ENCODE measurements around the gene CDH18.

CDH18 gene

DNA sequence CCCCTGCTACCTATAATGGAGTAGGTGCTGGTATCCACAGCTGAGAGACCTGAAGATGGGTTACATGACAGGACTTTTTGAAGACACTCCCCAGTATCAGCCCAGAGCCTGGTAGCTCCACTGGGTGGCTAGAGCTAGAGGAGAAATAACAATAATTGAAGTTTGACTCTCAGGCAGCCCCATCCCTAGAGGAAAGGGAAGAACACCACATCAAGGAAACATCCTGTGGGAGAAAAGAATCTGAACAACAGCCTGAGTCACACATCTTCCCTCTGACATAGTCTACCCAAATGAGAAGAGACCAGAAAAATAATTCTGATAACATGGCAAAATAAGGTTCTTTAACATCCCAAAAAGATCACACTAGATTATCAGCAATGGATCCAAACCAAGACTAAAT is 432.1 kb downstream of the CDH18 start:
- DNase-seq = no peak

DNA sequence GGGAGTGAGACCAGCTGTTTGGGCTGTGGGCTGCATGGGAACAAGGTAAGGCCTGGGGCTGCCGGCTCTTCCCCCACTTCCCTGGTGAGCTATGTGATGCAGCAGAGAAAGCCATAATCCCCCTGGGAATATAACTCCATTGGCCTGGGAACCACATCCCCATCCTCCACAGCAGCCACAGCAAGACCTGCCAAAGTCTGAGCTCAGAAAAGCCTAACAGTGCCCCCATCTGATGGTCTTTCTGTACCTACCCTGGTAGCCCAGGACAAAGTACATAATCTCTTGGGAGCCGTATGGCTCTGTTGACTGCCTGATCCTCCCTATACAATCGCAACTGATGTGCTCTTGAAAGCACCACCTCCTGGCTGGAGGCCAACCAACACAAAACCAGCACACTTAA is 432.6 kb downstream of the CDH18 start:
- DNase-seq = no peak

DNA sequence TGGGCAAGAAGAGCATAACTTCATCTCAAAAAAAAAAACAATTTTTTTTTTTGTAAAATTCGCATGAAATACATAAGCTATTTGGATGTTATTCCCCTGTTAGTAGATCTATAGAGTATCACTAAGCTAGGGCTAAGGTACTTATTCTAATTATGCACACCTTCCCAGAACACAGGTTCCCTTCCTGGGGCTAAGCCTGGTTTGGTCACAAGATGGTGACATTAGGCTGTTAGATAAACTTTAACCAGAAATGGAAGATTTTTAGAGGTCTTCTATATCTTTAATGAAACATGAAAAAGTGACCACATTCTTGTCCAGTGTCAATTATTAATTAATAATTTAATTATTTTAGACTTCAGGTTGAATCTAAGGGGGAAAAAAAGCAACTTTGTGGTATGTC is 433.5 kb downstream of the CDH18 start:
- DNase-seq = no peak

DNA sequence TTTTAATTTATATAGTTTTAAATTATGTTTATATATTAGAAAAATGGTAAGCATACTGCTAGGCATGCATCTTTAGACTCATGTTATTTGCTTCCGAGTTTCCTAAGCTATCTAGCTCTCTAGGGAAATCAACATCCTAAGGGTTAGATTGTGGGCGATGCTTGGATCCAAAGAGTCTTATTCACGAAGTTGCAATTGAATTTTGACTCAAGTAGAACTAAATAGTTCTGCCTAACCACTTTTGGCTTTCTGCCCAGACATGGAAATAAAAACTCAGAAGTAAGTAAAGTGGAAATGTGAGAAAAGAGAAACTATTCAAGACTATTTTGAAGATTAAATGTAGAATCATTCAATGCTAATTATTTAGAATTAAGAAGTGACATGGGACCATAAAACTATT is 440.4 kb downstream of the CDH18 start:
- no peak for DNase-seq

DNA sequence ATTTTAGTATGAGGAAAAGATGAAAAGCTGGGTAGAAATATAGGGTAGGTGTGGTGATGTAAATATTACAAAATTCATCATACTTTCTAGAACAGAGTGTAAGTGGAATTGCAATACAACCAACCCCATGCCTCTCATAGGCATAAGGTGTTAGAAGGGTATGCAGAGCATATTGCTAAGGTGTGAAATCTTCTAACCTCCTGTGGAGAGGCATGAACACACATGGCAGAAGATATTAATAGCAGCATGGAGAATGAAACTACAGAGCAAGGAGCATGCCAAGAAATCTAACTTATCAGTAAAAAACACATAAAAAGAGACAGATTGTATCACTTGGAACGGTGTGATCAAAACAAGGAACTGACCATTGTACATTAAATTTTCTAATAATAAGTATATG is 441.5 kb downstream of the CDH18 start:
- DNase-seq = no peak

DNA sequence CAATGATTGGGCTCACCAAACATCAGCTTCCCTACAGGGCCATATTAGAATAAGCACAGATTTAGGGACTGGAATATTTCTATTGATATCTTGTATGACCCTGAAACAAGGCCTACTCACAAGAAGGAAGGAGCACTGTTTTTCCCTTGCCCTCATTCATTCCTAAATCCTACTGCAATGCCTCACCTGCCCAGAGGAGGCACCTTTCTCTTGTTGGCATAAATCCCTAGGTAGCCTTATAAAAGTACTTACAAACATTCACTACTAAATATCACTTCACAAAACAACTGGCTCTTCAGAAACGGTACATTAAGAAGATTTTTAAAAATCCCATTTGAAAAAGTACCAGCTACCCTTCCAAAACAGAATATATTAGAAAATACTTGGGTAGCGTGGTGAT is 449.4 kb downstream of the CDH18 start:
- DNase-seq = no peak

DNA sequence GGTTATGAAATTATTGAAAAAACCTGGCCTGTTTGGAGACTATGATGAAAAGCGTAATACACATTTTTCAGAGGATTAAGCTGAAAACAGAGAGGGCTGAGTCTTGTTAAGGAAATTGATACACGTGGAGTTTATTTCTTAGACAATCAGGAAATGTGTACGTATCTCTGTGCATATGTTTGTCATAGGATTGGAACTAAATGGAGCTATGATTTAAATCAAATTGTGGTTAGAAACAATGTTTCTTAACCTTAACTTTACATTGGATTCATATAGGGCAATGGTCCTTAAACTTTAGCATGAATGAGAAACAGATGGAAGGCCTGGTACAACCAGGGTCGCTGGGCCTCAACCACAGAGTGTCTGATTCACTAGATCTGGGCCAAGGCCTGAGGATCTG is 451.6 kb downstream of the CDH18 start:
- no peak for DNase-seq

DNA sequence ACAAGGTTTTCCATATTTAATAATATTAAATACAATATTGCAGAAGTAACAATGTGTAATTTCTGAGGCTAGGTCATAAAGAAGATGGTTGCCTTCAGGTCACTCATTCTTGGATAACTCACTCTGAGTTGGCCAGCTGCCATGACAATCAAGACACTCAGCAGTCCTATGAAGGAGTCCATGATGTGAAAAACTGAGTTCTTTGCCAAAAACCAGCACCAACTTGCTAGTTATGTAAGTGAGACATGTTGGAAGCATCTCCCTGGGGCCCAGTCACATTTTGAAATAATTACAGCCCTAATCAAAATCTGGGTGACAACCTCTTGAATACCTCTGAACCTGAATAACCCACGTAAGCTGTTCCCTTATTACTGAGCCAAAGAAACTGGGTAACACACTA is 453.2 kb downstream of the CDH18 start:
- no peak for DNase-seq

DNA sequence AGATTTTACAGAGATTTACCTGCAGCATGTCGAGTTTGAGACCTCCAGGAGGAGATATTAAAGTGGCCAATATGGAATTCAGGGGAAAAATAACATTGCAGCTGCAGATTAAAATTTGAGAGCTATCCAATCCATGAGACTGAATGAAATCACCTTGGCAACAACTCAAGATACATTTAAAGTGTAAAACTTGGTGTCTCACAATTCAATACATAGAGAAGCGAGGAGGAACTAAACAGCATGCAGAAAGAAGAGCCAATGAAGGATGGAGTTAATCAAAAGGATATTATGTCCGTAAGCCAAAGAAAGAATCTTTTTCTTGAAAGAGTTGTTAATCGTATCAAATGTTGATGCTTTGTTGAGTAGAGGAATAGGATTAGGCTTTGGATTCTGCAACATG is 455.1 kb downstream of the CDH18 start:
- no peak for DNase-seq

DNA sequence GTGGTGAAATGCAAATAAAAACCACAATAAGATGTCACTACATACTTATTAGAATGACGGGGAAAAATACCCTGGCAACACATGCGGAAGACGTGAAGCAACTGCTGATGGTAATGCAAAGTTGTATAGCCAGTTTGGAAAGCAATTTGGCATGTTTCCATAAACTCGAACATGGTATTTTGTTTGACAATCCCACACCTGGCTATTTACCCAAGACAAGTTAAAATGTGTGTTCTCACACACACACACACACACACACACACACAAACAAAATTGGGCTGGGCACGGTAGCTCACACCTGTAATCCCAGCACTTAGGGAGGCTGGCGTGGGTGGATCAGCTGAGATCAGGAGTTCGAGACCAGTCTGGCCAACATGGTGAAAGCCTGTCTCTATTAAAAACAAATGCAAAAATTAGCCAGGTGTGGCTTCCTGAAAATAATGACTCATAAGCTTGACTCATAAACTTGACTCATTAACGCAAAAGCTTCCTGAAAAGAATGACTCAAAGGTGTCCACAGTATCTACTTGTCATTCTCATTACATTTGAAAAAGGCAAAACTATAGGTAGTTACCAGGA is 456.5 kb downstream of the CDH18 start:
- no peak for DNase-seq

DNA sequence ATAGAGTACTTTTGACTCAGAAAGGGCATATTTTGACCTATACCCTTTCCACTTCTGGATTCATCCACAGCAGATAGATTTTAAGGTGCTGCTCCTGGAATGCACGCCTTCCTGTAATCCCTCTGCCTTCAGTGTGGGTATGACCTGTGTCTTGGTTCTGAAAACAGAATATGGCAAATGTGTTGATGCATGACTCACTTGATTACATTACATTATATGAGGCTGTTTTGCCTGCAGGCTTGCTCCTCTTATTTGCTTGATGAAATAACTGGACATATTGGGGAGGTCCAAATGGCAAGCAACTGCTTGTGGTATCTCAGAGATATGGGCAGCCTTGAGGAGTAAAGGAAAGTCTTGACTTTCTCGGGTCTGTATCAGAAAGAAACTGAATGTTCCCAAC is 468.6 kb downstream of the CDH18 start:
- no peak for DNase-seq

DNA sequence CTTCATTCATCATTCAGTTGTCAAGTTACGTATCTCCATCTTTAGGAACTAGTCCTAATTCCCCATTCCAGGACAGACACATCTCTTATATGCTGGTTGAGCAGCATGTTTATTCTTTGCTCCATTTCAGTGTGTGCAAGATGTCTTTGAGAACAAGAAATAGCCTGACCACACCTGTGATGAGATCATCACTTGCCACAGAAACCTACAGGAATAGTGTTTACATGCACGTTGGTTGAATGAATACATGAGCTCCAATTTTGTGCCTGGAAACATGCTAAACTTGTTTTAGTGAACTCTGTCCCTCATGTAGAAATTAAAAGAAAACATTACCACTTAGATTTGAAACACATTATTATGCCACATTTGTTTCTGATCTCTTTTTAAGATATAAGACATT is 489.1 kb downstream of the CDH18 start:
- no peak for DNase-seq

DNA sequence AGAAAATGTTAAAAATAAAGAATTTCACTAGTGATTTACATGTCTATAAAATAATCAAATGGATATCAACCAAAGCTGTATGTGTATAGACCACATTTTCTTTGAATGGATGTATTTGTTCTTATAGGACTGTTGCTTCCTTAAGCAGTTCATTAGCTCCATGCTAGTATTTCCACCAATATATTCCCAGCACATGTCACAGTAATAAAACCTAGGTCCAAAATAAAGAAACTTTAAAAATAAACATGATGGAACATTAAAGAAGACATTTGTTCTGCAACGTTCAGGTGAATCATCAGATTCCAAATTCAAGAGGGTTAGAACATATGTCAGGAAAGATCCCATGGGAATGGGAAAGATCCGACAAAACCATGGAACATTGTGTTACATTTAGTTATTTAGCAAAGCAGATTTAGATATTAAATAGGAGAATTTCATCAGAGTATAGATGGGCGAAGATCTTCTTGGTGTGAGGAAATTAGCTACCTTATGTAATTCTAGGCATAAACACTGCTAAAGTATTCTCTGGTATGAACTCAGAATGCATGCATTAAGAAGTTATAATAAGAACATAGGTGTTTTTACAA is 490.7 kb downstream of the CDH18 start:
- no peak for DNase-seq

DNA sequence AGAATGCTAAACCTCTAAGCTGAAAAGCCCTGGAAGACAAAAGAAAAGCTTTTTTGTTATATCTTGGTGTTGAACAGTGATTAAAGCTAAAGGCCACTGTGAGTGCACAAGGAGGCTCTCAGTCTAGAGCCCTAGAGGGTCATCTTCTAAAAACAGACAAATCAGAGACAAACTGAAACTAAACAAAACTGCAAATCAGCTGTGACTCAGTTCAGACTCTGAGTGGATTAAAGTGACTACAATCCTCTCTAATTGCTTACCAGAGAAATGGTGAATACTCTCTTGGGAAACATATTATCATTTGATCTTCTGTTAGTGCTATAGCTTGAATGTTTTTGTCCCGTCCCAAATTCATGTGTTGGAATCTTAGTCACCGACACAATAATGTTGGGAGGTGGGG is 491.9 kb downstream of the CDH18 start:
- DNase-seq = no peak

DNA sequence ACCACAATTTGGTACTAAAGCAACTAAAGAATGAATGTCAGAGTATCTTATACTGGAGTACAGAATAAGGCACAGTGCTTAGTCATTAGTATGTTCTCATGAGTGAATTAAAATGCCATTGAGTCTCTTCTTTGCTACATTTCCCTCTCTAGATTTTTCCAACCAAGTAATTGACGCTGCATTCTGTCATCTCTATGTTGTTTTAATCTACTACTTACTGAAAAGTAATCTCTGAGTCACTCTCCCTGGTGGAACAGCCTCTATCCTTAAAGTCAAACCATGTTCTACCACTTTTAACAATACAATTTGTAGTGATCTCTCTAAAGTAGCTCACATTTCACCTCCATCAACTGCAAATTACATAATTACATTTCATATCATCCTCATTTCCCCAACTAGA is 495.1 kb downstream of the CDH18 start:
- no peak for DNase-seq

DNA sequence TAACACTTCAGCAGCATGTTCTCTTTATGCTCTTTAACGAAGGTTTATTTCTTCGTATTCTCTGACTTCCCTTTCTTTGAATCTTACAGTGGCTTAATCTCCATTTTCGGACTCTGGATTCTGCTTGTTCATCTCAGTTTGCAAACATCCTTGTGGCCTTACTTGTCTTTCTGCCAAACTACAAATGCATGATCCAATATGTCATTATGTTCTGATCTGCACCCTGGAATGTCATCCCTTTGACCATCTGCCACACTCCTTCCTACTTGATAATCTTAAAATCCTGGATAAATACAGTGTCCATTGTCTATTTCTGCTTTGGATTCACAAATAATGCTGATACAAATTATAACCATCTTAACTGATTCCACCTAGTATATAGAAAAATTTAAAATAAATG is 499.2 kb downstream of the CDH18 start:
- no peak for DNase-seq

DNA sequence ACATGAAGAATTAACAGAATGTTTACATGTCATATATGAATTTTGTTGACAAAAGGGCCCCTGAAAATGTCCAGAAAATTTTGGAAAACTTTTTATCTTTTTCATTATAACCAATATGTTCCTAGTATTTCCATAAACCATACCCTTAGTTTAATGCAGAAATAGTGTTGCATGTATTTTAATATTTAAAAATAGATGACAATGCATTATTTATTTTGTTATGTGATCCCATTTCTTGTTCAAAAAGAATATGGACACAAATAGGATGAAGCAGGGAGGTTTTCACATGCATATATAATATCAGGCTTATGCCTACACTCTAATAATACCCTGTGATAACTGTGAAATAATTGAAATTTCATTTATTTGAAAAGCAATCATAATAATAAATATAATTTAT is 500.5 kb downstream of the CDH18 start:
- no peak for DNase-seq

DNA sequence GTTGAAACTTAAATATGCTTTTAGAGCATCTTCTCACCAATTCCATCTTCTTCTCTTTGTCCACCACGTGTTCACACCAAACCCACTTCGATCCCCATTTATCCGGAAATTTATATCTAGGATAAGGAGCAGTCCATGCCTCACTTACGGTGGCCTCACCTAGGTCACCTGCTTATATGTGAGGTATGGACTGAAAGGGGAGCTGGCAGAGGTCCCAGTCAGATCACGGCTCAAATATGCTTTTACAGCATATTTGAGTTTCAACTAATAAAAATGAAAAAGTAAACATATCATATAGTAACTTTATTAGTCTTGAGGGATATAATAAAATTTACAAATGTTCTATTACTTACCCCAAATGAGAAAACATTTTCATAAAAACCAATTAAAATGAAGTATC is 508.4 kb downstream of the CDH18 start:
- DNase-seq = no peak

DNA sequence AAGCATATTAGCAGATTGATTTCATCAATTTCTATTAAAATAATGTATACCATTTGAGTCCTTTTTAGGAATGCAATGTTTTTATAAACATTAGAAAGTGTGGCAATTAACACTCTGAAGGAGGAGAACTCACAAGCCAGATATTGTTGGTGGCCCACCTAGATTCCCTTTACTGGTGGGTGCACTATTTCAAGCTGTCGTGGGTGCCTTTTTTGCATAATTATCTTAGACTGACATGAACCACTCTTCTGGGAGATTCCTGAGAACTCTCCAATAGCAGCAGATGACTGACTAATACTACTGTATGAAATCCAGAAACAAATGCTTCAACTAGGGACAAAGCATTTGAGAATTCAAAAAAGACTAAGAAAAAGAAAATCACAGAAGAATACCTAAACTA is 526.0 kb downstream of the CDH18 start:
- DNase-seq = no peak

DNA sequence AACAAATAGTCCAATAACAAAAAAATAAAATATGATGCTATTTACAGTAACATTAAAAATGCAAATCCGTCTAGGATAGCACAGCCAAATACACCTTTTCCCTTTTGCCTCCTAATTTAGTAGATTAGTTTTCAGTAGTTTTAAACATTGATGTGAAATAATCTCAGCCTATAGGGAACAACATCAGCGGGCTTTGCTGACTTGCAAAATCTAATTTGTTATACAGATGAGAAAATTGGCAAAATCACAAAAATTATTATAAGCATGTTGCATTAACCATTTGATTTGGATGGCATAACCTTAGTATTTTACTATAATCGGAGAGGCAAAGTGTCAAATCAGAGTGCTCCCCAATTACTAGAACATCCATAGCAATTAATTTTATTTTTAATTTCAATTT is 563.5 kb downstream of the CDH18 start:
- no peak for DNase-seq

Data from activated CD4-positive, alpha-beta T cell treated with anti-CD3 and anti-CD28 coated beads, Interleukin-2, amount 50 U/mL, for 4 hours (primary cell).